ENCODE measurements around the gene HOXB5.

HOXB5 gene

DNA sequence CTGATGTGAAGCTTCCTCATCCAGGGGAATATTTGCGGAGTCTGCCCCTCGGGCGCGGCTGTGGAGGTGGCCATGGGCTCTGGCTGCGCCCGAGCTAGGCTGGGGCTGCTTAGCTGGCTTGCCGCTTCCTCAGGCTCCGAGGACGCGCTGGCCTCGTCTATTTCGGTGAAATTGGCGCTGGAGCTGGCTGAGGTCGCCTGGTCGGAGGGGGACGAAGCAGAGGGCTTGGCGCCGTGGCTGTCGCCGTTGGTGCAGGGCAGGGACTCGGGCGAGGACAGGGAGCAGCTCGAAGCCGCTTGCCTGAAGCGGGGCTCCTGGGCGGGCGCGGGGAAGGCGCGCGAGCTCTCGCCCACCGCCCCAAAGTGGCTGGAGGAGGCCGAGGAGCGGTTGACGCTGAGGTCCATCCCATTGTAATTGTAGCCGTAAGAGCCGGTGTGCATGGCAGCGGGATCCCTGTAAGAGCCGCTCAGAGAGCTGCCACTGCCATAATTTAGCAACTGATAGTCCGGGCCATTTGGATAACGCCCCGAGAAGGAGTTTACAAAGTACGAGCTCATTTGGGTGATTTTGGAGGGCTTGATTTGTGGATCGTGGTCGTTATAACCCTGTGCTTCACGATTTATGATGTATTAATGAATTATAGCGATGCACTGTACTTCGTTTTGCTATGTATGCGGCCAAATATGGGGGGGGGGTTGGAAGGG is at the start of gene HOXB5:
HOXB5 (minus strand) TSS at position 654 of the 704 bp plus-strand sequence; CDS start at position 557, 97 bp downstream.
- Histone ChIP-seq H3K4me3 (ENCODE audit: low read length) (no peak within 1 kb of the TSS), H3K27me3 (ENCODE audit: control insufficient read depth, insufficient read depth, low read length) (peaks cover 95% of the 10 kb centered on the region), H3K4me1 (ENCODE audit: control insufficient read depth, insufficient read depth, low read length) (peaks cover 12% of the 10 kb centered on the region), H3K36me3 (ENCODE audit: control insufficient read depth, insufficient read depth, low read length) (no peaks in the 10 kb centered on the region), H3K9ac (ENCODE audit: low read length) (peak within 1 kb of the TSS; percentile 50), H3K9me3 (ENCODE audit: control insufficient read depth, low read length) (no peaks in the 10 kb centered on the region)

DNA sequence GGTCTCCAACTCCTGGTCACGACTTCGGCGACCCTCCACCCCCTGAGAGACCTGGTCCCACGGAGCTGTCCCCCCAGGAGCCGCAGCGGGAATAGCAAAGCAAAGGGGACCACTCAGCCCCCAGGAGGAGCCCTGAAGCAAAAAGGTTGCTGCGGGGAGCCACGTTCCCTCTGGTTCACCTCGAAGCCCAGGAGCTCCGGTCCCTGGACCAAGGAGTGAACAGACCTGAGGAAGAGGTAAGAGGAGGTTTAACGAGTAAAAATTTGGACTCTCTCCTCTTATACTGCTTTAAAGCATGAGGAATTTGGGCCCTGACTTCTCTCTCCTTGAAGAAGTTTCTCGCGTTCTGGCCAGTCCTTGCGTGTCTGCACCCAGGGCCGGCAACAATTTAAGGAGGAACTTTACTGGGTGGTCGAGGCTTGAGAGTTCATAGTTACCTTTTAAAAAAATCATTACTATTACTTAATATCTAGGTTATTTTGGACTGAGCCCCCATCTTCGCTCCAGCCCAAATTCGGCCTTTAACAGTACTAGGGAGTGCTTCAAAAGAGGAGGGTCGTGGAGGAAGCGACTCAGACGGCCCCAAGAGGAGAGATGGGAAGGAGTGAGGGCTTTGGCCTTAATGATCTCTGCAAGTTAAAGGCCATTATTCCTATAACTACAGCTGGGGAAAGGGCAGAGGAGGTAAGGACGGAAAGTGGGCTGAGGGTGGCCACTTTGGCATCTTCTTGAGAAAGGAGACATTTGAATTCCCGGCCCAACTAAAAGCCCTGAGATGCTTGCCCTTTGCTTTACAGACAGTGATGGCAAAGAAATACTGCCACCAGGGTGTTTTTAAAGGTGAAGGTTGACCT is 49.5 kb upstream of the HOXB5 start:
- Histone ChIP-seq H3K9ac (ENCODE audit: low read length) (no peak overlapping the region), H3K9me3 (ENCODE audit: control insufficient read depth, low read length) (no peaks in the 10 kb centered on the region), H3K4me3 (ENCODE audit: low read length) (no peak overlapping the region), H3K27me3 (ENCODE audit: control insufficient read depth, insufficient read depth, low read length) (peaks cover 100% of the 10 kb centered on the region), H3K4me1 (ENCODE audit: control insufficient read depth, insufficient read depth, low read length) (peaks cover 7% of the 10 kb centered on the region), H3K36me3 (ENCODE audit: control insufficient read depth, insufficient read depth, low read length) (no peaks in the 10 kb centered on the region)

DNA sequence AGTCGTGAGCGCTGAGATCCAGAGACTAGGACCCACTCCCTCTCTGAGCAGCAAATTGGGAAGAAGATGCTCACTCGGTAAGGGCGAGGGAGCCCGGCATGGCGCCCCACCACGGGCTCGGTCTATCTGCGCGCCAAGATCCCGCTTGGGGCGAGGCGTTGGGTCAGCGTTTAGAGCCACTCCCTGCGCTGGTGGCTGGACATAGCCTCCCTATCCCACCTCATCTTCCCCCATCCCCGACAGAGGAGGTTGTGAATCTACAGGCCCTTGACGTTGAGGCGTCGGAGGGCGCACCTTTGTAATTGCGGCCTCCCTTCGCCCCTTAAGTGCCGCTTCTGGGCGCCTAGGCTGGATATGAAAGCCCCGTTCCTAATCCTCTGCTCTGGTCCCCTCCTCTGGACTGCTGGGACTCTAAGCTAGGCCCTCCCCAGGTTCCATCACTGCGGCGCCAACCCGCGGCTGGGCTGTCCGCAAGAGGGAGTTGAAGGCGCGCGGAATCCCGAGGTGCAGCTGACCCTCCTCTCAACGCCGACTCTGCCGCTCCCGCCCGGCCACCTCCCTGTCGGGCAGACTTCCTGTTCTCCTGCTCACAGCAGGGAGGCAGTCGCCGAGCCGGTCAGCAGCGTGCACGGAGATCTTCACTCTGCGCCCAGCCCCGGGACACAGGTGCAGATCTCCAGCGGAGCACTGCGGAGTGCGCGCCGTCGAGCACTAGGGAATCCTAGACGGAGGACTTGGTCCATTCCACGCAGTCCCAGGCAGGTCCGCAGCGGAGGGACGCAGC is 48.7 kb upstream of the HOXB5 start:
- H3K9me3 ChIP-seq (ENCODE audit: control insufficient read depth, low read length), result no peaks in the 10 kb centered on the region
- no peak overlapping the region for H3K9ac ChIP-seq (ENCODE audit: low read length)
- H3K4me3 ChIP-seq (ENCODE audit: low read length), result no peak overlapping the region
- peaks cover 100% of the 10 kb centered on the region for H3K27me3 ChIP-seq (ENCODE audit: control insufficient read depth, insufficient read depth, low read length)
- H3K4me1 ChIP-seq (ENCODE audit: control insufficient read depth, insufficient read depth, low read length), result peaks cover 2% of the 10 kb centered on the region
- H3K36me3 ChIP-seq (ENCODE audit: control insufficient read depth, insufficient read depth, low read length), result no peaks in the 10 kb centered on the region

DNA sequence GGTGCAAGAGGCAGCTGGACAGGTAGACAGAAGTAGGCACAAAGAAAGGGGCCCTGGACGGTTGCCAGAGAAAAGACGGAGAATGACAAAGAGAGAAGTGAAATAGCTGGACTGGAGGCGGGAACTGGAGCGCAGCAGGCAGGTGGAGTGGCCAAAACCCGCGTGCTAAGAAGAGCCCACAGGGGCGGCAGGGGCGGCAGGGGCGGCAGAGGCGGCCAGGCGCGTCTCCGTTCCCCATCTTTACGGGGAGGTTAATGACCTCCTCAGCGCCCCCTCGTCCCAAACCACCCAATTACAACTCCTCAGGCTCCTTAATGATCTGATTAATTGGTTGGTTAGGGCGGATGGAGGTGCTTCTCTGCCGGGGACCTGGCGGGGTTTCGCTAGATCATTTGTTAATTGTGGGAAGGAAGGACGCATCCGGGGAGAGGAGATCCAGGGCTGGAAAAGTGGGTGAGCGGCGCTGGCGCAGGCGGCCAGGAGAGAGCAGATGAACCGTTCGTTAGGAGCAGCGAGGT is 48.0 kb upstream of the HOXB5 start:
- Histone ChIP-seq H3K4me3 (ENCODE audit: low read length) (no peak overlapping the region), H3K9me3 (ENCODE audit: control insufficient read depth, low read length) (no peaks in the 10 kb centered on the region), H3K27me3 (ENCODE audit: control insufficient read depth, insufficient read depth, low read length) (peaks cover 100% of the 10 kb centered on the region), H3K4me1 (ENCODE audit: control insufficient read depth, insufficient read depth, low read length) (peaks cover 3% of the 10 kb centered on the region), H3K9ac (ENCODE audit: low read length) (no peak overlapping the region), H3K36me3 (ENCODE audit: control insufficient read depth, insufficient read depth, low read length) (no peaks in the 10 kb centered on the region)

DNA sequence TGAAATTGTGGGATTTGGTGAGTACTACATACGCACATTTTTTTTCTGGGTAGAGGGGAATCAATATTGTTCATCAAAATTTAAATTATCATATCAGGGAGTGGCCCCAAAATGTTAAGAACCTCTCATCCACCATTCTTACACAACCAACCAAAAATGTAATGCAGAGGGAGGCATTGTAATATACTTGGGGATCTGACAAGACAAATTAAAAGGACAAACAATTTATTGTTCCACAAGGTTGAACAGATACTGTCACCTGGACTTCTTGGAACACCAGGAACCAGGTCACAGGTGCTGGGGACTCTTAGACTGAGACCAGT is 47.2 kb upstream of the HOXB5 start:
- H3K9ac ChIP-seq (ENCODE audit: low read length), result no peak overlapping the region

DNA sequence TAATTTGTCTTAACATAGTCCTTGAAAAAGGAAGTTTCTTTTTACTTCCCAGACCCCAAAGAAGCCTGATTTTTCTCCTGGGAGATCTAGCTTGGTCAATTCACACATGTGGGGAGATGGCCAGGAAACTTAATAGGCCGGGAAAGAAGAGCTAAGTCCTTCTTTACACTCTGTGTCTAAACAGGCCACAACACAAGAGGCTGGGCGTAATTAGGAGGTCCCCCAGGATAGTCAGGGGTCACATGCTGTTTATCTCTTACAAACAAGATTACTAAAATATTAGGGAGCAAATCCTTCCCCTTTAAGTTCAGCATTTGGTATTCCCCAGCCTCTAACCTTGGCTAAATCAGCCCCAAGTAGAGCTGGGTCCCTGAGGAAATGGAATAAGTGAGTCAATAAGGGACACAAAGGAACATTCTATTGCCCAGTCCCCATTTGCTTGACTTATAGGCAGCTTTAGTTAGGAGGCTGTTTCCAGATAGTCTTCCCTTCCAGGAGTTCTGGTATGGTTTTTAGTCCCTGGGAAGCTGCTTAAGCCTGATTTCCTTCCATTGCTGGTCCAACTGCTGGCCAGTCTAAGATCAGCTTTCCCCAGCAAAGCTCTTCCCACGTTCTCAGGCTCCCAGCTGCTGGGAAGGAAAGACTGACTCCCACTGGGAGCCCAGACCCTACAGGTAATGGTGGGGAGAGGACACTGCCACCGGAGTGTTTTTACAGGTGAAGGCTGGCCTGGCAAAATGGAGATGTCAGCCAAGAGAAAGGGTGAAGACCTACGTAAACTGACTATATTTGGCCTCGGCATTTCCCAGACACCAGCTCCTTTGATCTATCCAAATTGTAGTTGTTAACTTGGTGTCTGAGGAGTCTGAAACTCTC is 46.6 kb upstream of the HOXB5 start:
- H3K27me3 ChIP-seq (ENCODE audit: control insufficient read depth, insufficient read depth, low read length), result peaks cover 100% of the 10 kb centered on the region

More for the DNA sequence above, 47.2 kb upstream of the HOXB5 start:
- H3K36me3 ChIP-seq (ENCODE audit: control insufficient read depth, insufficient read depth, low read length), result no peaks in the 10 kb centered on the region
- no peaks in the 10 kb centered on the region for H3K9me3 ChIP-seq (ENCODE audit: control insufficient read depth, low read length)
- peaks cover 100% of the 10 kb centered on the region for H3K27me3 ChIP-seq (ENCODE audit: control insufficient read depth, insufficient read depth, low read length)
- no peak overlapping the region for H3K4me3 ChIP-seq (ENCODE audit: low read length)
- H3K4me1 ChIP-seq (ENCODE audit: control insufficient read depth, insufficient read depth, low read length), result peaks cover 5% of the 10 kb centered on the region

DNA sequence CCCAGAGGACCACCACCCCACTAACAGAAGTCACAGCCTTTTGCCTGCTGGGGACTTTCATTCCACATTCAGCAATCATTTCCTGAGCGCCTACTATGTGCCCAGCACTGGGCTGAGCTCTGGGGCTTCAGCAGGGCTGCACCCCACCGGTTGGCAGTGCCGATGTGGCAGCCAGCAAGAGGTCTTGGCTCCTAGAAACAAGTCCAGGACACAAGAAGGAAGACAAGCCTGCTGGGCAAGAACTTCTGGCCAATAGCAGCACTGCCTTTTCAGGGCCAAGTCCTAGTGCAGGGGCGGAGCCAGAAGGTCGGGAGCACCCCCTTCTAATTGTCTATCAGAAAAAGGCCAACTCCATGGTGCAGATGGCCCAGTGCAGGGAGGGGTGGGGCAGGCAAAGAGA is 45.6 kb upstream of the HOXB5 start:
- H3K27me3 ChIP-seq (ENCODE audit: control insufficient read depth, insufficient read depth, low read length), result peaks cover 100% of the 10 kb centered on the region

More for the DNA sequence above, 46.6 kb upstream of the HOXB5 start:
- H3K4me3 ChIP-seq (ENCODE audit: low read length), result no peak overlapping the region
- no peak overlapping the region for H3K9ac ChIP-seq (ENCODE audit: low read length)
- no peaks in the 10 kb centered on the region for H3K36me3 ChIP-seq (ENCODE audit: control insufficient read depth, insufficient read depth, low read length)
- H3K4me1 ChIP-seq (ENCODE audit: control insufficient read depth, insufficient read depth, low read length), result peaks cover 5% of the 10 kb centered on the region
- no peaks in the 10 kb centered on the region for H3K9me3 ChIP-seq (ENCODE audit: control insufficient read depth, low read length)

DNA sequence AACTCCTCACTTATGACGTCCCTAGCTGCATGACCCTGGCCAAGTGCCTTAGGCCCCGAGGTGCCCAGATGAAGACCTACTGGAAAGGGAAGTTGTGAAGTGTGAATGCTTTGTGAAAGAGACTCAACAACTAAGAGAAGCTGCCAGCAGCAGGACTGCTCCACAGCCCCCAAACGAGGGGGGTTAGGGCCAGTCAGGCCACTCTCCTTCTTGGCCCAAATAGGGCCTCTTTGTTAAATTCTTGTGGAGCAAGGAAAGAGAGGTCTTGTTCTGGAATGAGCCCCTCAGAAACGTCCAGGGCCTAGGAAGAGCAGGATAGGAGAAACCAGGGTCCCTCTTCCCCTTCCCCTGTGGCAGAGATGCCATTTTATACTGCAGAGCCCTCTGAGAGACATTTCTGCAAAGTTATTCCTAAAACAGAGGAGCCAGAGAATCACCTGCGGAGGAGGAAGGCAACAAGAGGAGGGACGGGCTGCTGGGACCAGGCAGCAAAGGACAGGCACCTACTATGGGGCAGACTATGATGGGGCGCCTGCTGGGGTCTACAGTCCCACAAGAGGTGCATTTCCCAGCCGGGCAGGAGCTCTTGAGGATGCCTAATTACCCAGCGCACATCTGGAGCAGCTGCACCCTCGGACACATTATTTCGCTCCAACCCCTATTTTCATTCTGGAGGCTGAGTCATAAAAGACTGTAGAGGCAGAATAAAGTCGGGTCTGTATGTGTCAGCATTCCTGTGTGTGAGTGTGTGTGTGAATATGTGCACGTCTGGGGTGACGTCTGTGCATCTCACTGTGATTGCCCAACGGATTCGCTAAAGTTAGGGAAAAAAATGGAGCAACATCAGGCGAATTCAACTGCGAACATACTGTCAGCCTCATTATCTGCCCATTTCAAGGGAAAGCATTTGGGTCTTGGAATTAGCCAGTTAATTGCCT is 44.0 kb upstream of the HOXB5 start:
- H3K9ac ChIP-seq (ENCODE audit: low read length), result no peak overlapping the region
- H3K9me3 ChIP-seq (ENCODE audit: control insufficient read depth, low read length), result no peaks in the 10 kb centered on the region
- H3K4me3 ChIP-seq (ENCODE audit: low read length), result no peak overlapping the region
- H3K27me3 ChIP-seq (ENCODE audit: control insufficient read depth, insufficient read depth, low read length), result peaks cover 100% of the 10 kb centered on the region
- no peaks in the 10 kb centered on the region for H3K36me3 ChIP-seq (ENCODE audit: control insufficient read depth, insufficient read depth, low read length)
- peaks cover 5% of the 10 kb centered on the region for H3K4me1 ChIP-seq (ENCODE audit: control insufficient read depth, insufficient read depth, low read length)

More for the DNA sequence above, 45.6 kb upstream of the HOXB5 start:
- Histone ChIP-seq H3K9ac (ENCODE audit: low read length) (no peak overlapping the region), H3K9me3 (ENCODE audit: control insufficient read depth, low read length) (no peaks in the 10 kb centered on the region), H3K36me3 (ENCODE audit: control insufficient read depth, insufficient read depth, low read length) (no peaks in the 10 kb centered on the region), H3K4me1 (ENCODE audit: control insufficient read depth, insufficient read depth, low read length) (peaks cover 5% of the 10 kb centered on the region), H3K4me3 (ENCODE audit: low read length) (no peak overlapping the region)

DNA sequence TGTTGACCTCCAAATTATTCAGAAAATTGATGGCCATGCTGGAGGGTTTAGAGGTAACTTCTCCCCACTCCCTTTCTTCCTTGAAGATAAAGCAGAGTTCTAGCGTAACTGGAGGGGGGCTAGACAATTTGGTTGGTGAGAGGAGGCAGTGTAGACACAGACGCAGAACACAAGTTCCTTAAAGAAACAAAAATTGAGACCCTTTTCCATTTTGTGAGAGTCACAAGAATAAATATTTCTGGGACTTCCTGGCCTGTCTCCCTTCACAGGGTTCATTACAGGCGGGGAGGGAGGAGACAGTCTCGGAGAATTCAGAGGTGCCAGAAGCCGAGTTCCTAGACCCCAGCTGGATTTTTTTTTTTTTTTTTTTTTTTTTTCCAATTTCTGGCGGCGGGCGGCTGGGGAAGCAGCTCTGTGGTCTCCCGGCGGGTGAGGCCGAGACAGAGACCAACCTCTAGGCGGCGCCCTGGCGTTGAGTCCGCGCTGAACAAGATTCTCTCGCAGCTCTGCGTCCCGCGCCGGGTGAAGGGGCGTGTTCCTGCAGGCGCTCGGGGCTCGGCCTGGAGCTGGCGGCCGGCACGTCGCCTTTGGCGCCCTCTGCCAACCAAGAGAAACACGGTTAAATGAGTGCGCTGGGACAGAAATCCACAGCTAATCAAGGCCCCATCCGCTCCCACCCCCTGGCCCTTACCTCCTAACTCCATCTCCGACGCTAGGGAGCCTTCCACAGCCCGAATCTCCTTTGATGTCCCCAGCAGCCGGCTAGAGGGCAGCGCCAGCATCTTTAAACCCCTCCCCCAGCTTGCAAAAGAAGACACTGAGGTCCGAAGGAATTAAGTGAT is 42.8 kb upstream of the HOXB5 start:
- Histone ChIP-seq H3K4me1 (ENCODE audit: control insufficient read depth, insufficient read depth, low read length) (peaks cover 5% of the 10 kb centered on the region), H3K9ac (ENCODE audit: low read length) (no peak overlapping the region), H3K4me3 (ENCODE audit: low read length) (no peak overlapping the region), H3K27me3 (ENCODE audit: control insufficient read depth, insufficient read depth, low read length) (peaks cover 100% of the 10 kb centered on the region), H3K36me3 (ENCODE audit: control insufficient read depth, insufficient read depth, low read length) (no peaks in the 10 kb centered on the region), H3K9me3 (ENCODE audit: control insufficient read depth, low read length) (no peaks in the 10 kb centered on the region)

Data from mucosa of stomach (tissue), 1 donor.